ENCODE data around the gene BUD23.

- TF ChIP-seq POLR2A (IDR thresholded peaks at IDR 0.05) (no peak), CTCF (IDR thresholded peaks at IDR 0.05) (no peak), POLR2AphosphoS5 (IDR thresholded peaks at IDR 0.05) (no peak)
Measured at GRCh38 chr7:73742338-73742752, 58.9 kb downstream of the BUD23 start.

Measured in gastroesophageal sphincter (tissue), 3 donors.